RPMI7951 (cell line): Measurements from ENCODE around the gene TRPC6. TPM values are rescaled to one million over a fixed set of nuclear protein-coding genes. Genes with fewer than 3 reads are reported as not detected.
A peak's percentile ranks its signal among the peaks of the same experiment; 100 is the strongest.
"Not testable (repeated sequence)": the region's sequence is repeated elsewhere in the genome, so short reads cannot be mapped to it uniquely, and the experiment has no call there.

Source experiments
- DNase-seq: peaks from one replicate; pipeline ENCODE4 v3.0.0-alpha.2; 2012; ENCODE audit warnings: low read depth
- total RNA-seq: library from RNA; depleted of rRNA; stranded (reverse); fragments of >200 nt; shearing (Covaris generic); gene quantifications from 2 replicates; pipeline ENCODE4 v1.2.3, GENCODE V29; 2014

TRPC6 gene
- total RNA-seq, 1 experiment from 2014 or later = 0.36 TPM

GRCh38 chr11:101523193-101523592 is 60.6 kb downstream of the TRPC6 start:
- no peak for DNase-seq

GRCh38 chr11:101521821-101522220 is 62.0 kb downstream of the TRPC6 start:
- DNase-seq = no peak

- no peak for DNase-seq
Observed at GRCh38 chr11:101516546-101516945, 67.3 kb downstream of the TRPC6 start.

GRCh38 chr11:101511065-101511464 is 72.7 kb downstream of the TRPC6 start:
- no peak for DNase-seq

GRCh38 chr11:101510591-101510990 is 73.2 kb downstream of the TRPC6 start:
- no peak for DNase-seq

GRCh38 chr11:101509922-101510321 is 73.9 kb downstream of the TRPC6 start:
- DNase-seq = no peak

GRCh38 chr11:101508370-101508769 is 75.4 kb downstream of the TRPC6 start:
- DNase-seq = no peak

GRCh38 chr11:101498891-101499290 is 84.9 kb downstream of the TRPC6 start:
- DNase-seq = no peak

- DNase-seq = no peak
Observed at GRCh38 chr11:101497291-101497690, 86.5 kb downstream of the TRPC6 start.

GRCh38 chr11:101487775-101488174 is 96.0 kb downstream of the TRPC6 start:
- DNase-seq = no peak

GRCh38 chr11:101482556-101483124 is 101.2 kb downstream of the TRPC6 start:
- no peak for DNase-seq

GRCh38 chr11:101478587-101479369 is 105.0 kb downstream of the TRPC6 start:
- DNase-seq = no peak

- no peak for DNase-seq
Observed at GRCh38 chr11:101477926-101478325, 105.9 kb downstream of the TRPC6 start.

GRCh38 chr11:101476191-101476590 is 107.6 kb downstream of the TRPC6 start:
- DNase-seq = no peak

- DNase-seq = no peak
Observed at GRCh38 chr11:101475699-101476098, 108.1 kb downstream of the TRPC6 start.

GRCh38 chr11:101474666-101475065 is 109.1 kb downstream of the TRPC6 start:
- no peak for DNase-seq

GRCh38 chr11:101470881-101471520 is 112.8 kb downstream of the TRPC6 start:
- peak; percentile 13 for DNase-seq

GRCh38 chr11:101470419-101470818 is 113.4 kb downstream of the TRPC6 start:
- no peak for DNase-seq

- no peak for DNase-seq
Observed at GRCh38 chr11:101466352-101466751, 117.5 kb downstream of the TRPC6 start.

GRCh38 chr11:101464388-101464787 is 119.4 kb downstream of the TRPC6 start:
- DNase-seq = not testable (repeated sequence)

- no peak for DNase-seq
Observed at GRCh38 chr11:101459020-101459419, 124.8 kb downstream of the TRPC6 start.

- DNase-seq = no peak
Observed at GRCh38 chr11:101458161-101458560, 125.6 kb downstream of the TRPC6 start.

GRCh38 chr11:101456812-101457211 is 127.0 kb downstream of the TRPC6 start:
- DNase-seq = no peak
